Fibroblast of mammary gland (primary cell): ENCODE data around the gene NKAPD1.

ENCODE experiments used
- DNase-seq: peaks from one replicate; pipeline ENCODE4 v3.0.0-alpha.2; 2010; ENCODE audit warnings: low read depth
- H3K4me3 ChIP-seq: 2 replicates; pipeline ENCODE4 v1.5.1; 2011; ENCODE audit warnings: low read depth, mild to moderate bottlenecking, low read length, moderate library complexity; ENCODE audit not compliant: control insufficient read depth
- CTCF ChIP-seq: conservative IDR thresholded peaks from 2 replicates; pipeline ENCODE4 v1.5.1; 2011; ENCODE audit warnings: low read depth, low read length, inconsistent platforms; ENCODE audit not compliant: control insufficient read depth, insufficient read depth

NKAPD1 gene

GRCh38 chr11:112127056-112127455 lies 53.0 kb downstream of the NKAPD1 start:
- no peak overlapping the region for H3K4me3 ChIP-seq
- no peak for TF ChIP-seq CTCF
- no peak for DNase-seq

GRCh38 chr11:112128483-112129121 lies 54.5 kb downstream of the NKAPD1 start:
- H3K4me3 ChIP-seq: no peak overlapping the region
- no peak for TF ChIP-seq CTCF
- DNase-seq: peak; percentile 86

- no peak for DNase-seq
- TF ChIP-seq CTCF: no peak
- H3K4me3 ChIP-seq: no peak overlapping the region
These were observed 55.6 kb downstream of the NKAPD1 start for GRCh38 chr11:112129656-112130055.

- no peak for DNase-seq
- H3K4me3 ChIP-seq: no peak overlapping the region
- no peak for TF ChIP-seq CTCF
These were observed 58.6 kb downstream of the NKAPD1 start for GRCh38 chr11:112132737-112133136.

GRCh38 chr11:112134473-112134872 lies 60.4 kb downstream of the NKAPD1 start:
- no peak overlapping the region for H3K4me3 ChIP-seq
- no peak for TF ChIP-seq CTCF
- DNase-seq: no peak
